GM12873 (cell line): ENCODE results near the gene ZBTB7A.

Experiments
- CTCF ChIP-seq: IDR thresholded peaks from 2 replicates; pipeline ENCODE4 v1.5.1; 2012; ENCODE audit warnings: low read depth, mild to moderate bottlenecking, moderate library complexity, low read length, control low read depth; ENCODE audit not compliant: insufficient read depth; ENCODE audit errors: missing control alignments

ZBTB7A gene

DNA sequence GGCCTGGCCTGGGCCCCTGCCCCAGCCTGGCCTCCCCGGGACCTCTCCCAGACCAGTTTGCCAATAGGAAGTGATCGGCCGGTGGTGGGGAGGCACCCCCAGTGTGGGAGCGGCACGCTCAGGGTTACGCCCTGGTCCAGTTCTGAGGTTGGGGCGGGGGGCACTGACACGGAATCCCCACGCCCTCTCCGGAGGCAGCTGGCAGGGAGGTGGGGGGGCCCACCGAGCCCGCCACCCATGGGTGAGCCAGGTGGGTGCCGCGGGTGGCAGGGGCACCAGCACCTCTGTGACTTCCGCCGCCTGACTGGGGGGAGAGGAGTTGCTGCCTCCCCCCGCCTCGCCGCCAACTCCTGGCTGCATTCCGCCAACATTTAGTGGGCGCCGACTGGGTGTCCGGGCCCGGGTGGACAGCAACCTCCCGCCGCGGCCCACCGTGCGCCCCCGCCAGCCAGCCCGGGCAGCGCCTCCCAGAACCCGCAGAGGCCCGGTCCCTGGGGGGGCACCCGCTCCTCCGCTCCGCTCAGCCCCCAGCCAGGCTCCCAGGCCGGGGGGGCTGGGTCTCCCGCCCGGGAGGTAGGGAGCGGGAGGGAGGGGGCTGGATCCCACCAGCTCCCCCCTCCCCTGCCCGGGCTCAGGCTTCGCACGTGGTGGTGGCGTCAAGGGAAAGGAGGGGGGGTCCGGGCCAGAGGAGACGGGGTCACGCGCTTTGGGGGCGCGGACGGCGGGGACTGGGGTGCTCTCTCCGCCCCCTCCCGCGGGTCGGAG, 2.0 kb downstream of the ZBTB7A start:
- TF ChIP-seq CTCF, result no peak

DNA sequence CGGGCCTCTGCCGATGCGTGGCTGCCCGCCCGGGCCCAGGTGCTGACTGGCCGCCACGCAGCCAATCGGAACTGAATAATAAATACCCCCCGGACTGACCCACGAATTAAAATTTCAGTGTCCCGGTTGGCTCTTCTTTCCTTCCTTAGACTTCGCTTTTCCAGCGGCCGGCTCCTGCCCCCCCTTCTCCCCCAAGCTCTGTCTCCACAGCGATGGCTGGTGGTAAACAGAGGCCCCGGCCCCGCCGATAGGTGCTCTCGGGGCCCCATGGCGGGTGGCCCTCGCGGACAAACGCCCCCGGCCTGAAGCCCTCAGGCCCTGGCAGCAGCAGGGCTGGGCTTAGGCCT, 2.6 kb downstream of the ZBTB7A start:
- no peak for TF ChIP-seq CTCF

DNA sequence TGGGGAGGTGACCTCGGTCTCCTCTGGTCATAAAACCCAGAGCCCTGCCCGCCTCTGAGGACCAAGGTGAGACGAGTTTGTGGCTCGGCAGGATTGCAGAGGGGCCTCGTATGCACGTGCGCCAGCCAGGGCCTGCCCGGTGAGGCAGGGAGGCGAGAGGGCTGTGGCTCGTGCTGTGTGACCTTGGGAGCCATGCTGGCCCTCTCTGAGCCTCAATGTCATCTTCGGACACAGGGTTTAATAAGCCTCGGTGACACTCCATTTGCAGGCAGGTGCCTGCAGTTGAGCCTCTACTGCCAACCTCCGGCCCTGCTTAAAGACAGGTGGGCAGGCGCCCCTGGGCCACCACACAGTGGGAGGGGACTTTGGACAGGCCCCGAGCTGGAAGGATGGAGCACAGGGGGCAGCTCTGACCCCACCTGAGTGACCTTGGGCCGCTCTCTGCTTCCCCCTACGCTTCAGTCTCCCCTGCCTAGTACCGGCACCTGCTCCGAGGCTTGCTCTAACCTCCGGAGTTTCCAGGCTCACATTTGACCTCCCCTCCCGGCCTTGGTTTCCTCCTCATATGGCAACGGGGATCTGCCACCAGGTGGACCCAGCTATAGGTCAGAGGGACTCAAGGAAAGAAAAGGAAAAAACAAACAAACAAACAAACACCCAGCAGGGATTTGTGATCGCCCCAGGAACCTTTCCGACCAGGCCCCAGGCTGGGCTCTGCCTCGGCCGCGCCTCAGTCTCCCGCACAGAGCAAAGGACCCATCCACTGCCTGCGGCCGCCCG, 3.1 kb downstream of the ZBTB7A start:
- TF ChIP-seq CTCF, result no peak

- TF ChIP-seq CTCF, result no peak
Measured at GRCh38 chr19:4062419-4063368, 4.0 kb downstream of the ZBTB7A start.

DNA sequence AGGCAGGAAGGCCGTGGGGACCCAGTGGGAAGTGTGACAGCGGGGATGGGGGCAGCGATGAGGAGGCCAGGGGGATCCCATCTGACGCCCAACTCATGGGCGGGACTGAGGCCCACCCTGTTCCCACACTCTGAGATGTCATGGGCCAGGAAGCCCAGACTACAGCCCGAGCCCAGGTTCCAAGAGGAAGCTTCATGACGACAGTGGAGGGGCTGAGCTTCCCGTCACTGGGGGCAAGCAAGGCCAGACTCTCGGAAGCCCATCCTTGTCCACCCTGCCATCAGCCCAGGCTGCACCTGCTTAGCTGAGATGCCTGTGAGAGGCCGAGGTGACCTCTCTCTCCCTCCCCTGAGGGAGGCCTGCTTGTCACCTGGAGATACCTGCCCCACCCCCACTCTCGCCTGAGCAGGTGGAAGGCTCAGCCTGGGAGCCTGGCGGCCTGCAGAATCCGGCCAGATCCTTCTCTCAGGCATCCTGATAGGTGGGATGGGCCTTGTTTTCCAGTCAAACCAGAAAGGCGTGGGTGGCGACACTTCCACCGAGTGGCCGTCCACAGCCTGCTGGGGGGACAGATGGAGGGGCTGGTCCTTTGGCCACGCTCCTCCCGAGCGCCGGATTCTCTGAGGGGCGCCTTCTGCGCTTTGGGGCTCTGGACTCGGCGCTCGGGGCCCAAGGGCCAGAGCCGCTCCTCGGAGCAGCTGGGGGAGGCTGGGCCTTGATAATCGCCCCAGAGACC, 4.8 kb downstream of the ZBTB7A start:
- TF ChIP-seq CTCF, result no peak

GRCh38 chr19:4061178-4061682, 5.5 kb downstream of the ZBTB7A start:
- TF ChIP-seq CTCF, result no peak
